Esophagus muscularis mucosa (tissue), 4 donors: ENCODE results near the gene F8. TPM values are rescaled to one million over a fixed set of nuclear protein-coding genes. Genes with fewer than 3 reads are reported as not detected.

ENCODE experiments used
- DNase-seq: peaks from one replicate; pipeline ENCODE4 v3.0.0-alpha.2; 2017; ENCODE audit errors: extremely low spot score
- H3K27ac ChIP-seq, 4 donors: fragments of 200-600 bp; sonication (generic); replicated peaks in 1 of 4; 1 replicate in 3 of 4; 2 replicates in 1 of 4; pipeline ENCODE4 v1.5.1; 2016 to 2019; ENCODE audit warnings: mild to moderate bottlenecking in 1 of 4
- H3K27me3 ChIP-seq, 4 donors: fragments of 200-600 bp; sonication (generic); one replicate each; pipeline versions ENCODE4 v1.5.1 to v1.6.0; 2016 to 2019
- H3K36me3 ChIP-seq, 4 donors: fragments of 200-600 bp; sonication (generic); one replicate each; pipeline ENCODE4 v1.5.1; 2016 to 2019
- H3K4me1 ChIP-seq, 4 donors: fragments of 200-600 bp; sonication (generic); one replicate each; pipeline ENCODE4 v1.5.1; 2016 to 2019
- H3K4me3 ChIP-seq, 4 donors: fragments of 200-600 bp; sonication (generic); 1 replicate in 2 of 4; 2 replicates in 2 of 4; pipeline ENCODE4 v1.5.1; 2016 to 2019; ENCODE audit warnings: mild to moderate bottlenecking in 4 of 4, moderate library complexity in 1 of 4
- H3K9me3 ChIP-seq, 4 donors: fragments of 200-600 bp; sonication (generic); 1 replicate in 3 of 4; 2 replicates in 1 of 4; pipeline ENCODE4 v1.5.1; 2016 to 2019
- CTCF ChIP-seq, 3 experiments: fragments of 200-600 bp in 2 of 3; fragments of 450-650 bp in 1 of 3; sonication (generic) in 2 of 3; IDR thresholded peaks; one replicate each; pipeline ENCODE4 v1.5.1; 2017 to 2019; ENCODE audit warnings: antibody characterized with exemption in 3 of 3, mild to moderate bottlenecking in 2 of 3, moderate library complexity in 1 of 3
- EP300 ChIP-seq: sonication (generic); formaldehyde crosslinking; IDR thresholded peaks from one replicate; pipeline ENCODE4 v1.6.1; 2017; ENCODE audit warnings: antibody characterized with exemption
- POLR2A ChIP-seq: fragments of 450-650 bp; IDR thresholded peaks from one replicate; pipeline ENCODE4 v1.6.1; 2017; ENCODE audit warnings: antibody characterized with exemption, moderate library complexity, mild to moderate bottlenecking, low read depth
- POLR2AphosphoS5 ChIP-seq, 2 donors: sonication (generic); formaldehyde crosslinking; IDR thresholded peaks; one replicate each; pipeline ENCODE4 v1.6.1; 2017; ENCODE audit warnings: antibody characterized with exemption in 2 of 2
- WGBS: methylation state at CpG from one replicate; pipeline ENCODE4 v1.1.5; 2018; 5-methylcytosine and 5-hydroxymethylcytosine counted together
- intact Hi-C: fragments of 100-400 bp; cut with DNase I; formaldehyde crosslinking; loops from one replicate; pipeline ENCODE4 v1.15.1; 2023
- total RNA-seq, 4 donors: library from RNA; depleted of rRNA; stranded (reverse); fragments of >200 nt; gene quantifications; one replicate each; pipeline versions ENCODE4 v1.1.0 to v1.2.1, GENCODE V29; 2016

F8 gene
- total RNA-seq, 4 donors from 2014 or later: 17.0 to 30.0 (median 22.3) TPM

GRCh38 chrX:154986826-154987575 lies 35.5 kb downstream of the F8 start:
- 42% methylated on average over 3 of the region's 3 CpGs for WGBS

GRCh38 chrX:154981116-154981411 lies 41.5 kb downstream of the F8 start:
- WGBS: 38% methylated on average over 6 of the region's 6 CpGs
- peaks cover 0 to 4% (median 0%) of the 10 kb centered on the region in 4 donors for H3K36me3 ChIP-seq
- DNase-seq: no peak
- intact Hi-C loops: loop anchor here (5.0 kb wide), 1 partner anchor 71 kb away; no protein-coding TSS in a partner anchor
- no peaks in the 10 kb centered on the region for H3K27me3 ChIP-seq
- peak overlapping the region; percentile 42 to 53 (median 45) for H3K4me3 ChIP-seq
- H3K4me1 ChIP-seq: peaks cover 0 to 10% (median 7%) of the 10 kb centered on the region in 4 donors
- no peak for TF ChIP-seq CTCF (IDR thresholded peaks at IDR 0.05)
- no peak for TF ChIP-seq EP300
- no peak for TF ChIP-seq POLR2AphosphoS5 (IDR thresholded peaks at IDR 0.05)
- no peak for TF ChIP-seq POLR2A
- H3K27ac ChIP-seq: no peak overlapping the region
- H3K9me3 ChIP-seq: no peaks in the 10 kb centered on the region

More at GRCh38 chrX:154986826-154987575, 35.5 kb downstream of the F8 start:
- Histone ChIP-seq H3K27me3 (no peaks in the 10 kb centered on the region), H3K9me3 (no peaks in the 10 kb centered on the region), H3K4me3 (no peak overlapping the region), H3K27ac (no peak overlapping the region), H3K36me3 (peaks cover 0 to 4% (median 0%) of the 10 kb centered on the region in 4 donors), H3K4me1 (no peaks in the 10 kb centered on the region)
- TF ChIP-seq EP300 (no peak), POLR2AphosphoS5 (IDR thresholded peaks at IDR 0.05) (no peak), POLR2A (no peak), CTCF (IDR thresholded peaks at IDR 0.05) (no peak)
- no peak for DNase-seq
- intact Hi-C loops: no loop called here

- H3K4me3 ChIP-seq: peak overlapping the region; percentile 42 to 53 (median 45)
- 18% methylated on average over 11 of the region's 11 CpGs for WGBS
- H3K9me3 ChIP-seq: no peaks in the 10 kb centered on the region
- no peaks in the 10 kb centered on the region for H3K27me3 ChIP-seq
- TF ChIP-seq POLR2AphosphoS5 (IDR thresholded peaks at IDR 0.05): peak in 1 of 2 donors; percentile 27
- TF ChIP-seq POLR2A: no peak
- peak; percentile 62 to 69 (median 68) for TF ChIP-seq CTCF (IDR thresholded peaks at IDR 0.05)
- no peak overlapping the region for H3K27ac ChIP-seq
- DNase-seq: no peak
- peaks cover 0 to 4% (median 0%) of the 10 kb centered on the region in 4 donors for H3K36me3 ChIP-seq
- peaks cover 0 to 10% (median 7%) of the 10 kb centered on the region in 4 donors for H3K4me1 ChIP-seq
- intact Hi-C loops: loop anchor here (5.0 kb wide), 1 partner anchor 72 kb away; no protein-coding TSS in a partner anchor
Observed at GRCh38 chrX:154980330-154981115, 42.0 kb downstream of the F8 start.

- peaks cover 0 to 10% (median 7%) of the 10 kb centered on the region in 4 donors for H3K4me1 ChIP-seq
Observed at GRCh38 chrX:154979629-154980028, 42.9 kb downstream of the F8 start.

More at GRCh38 chrX:154979629-154980028, 42.9 kb downstream of the F8 start:
- H3K4me3 ChIP-seq: no peak overlapping the region
- H3K36me3 ChIP-seq: peaks cover 0 to 3% (median 0%) of the 10 kb centered on the region in 4 donors
- no peaks in the 10 kb centered on the region for H3K27me3 ChIP-seq
- DNase-seq: no peak
- H3K9me3 ChIP-seq: no peaks in the 10 kb centered on the region
- intact Hi-C loops: loop anchor here (5.0 kb wide), 1 partner anchor 73 kb away; no protein-coding TSS in a partner anchor
- 82% methylated on average over 3 of the region's 4 CpGs for WGBS
- no peak overlapping the region for H3K27ac ChIP-seq
- TF ChIP-seq POLR2A (no peak), EP300 (no peak), POLR2AphosphoS5 (IDR thresholded peaks at IDR 0.05) (no peak), CTCF (IDR thresholded peaks at IDR 0.05) (no peak)
